Osteoblast (primary cell): ENCODE data around the gene DNLZ. TPM values are rescaled to one million over a fixed set of nuclear protein-coding genes. Genes with fewer than 3 reads are reported as not detected.
"Not testable (repeated sequence)": the region's sequence is repeated elsewhere in the genome, so short reads cannot be mapped to it uniquely, and the experiment has no call there.

Experiments
- DNase-seq: peaks from one replicate; pipeline ENCODE4 v3.0.0; 2011; ENCODE audit warnings: low spot score, mixed read lengths; ENCODE audit not compliant: insufficient read length; ENCODE audit errors: missing footprints
- H2AFZ ChIP-seq: 2 replicates; pipeline ENCODE4 v1.6.0; 2011; ENCODE audit warnings: mild to moderate bottlenecking, low read length
- H3K27ac ChIP-seq: 2 replicates; pipeline ENCODE4 v1.5.1; 2011; ENCODE audit warnings: mild to moderate bottlenecking, low read depth, low read length, moderate library complexity
- H3K27me3 ChIP-seq: 2 replicates; pipeline ENCODE4 v1.6.0; 2012; ENCODE audit warnings: mild to moderate bottlenecking, control low read depth, inconsistent platforms, low read length, moderate library complexity; ENCODE audit not compliant: insufficient read depth
- H3K36me3 ChIP-seq: 2 replicates; pipeline ENCODE4 v1.5.1; 2011; ENCODE audit warnings: mild to moderate bottlenecking, low read length, control low read depth, moderate library complexity; ENCODE audit not compliant: insufficient read depth
- H3K4me1 ChIP-seq: 2 replicates; pipeline ENCODE4 v1.5.1; 2011; ENCODE audit warnings: mild to moderate bottlenecking, low read length, control low read depth, moderate library complexity; ENCODE audit not compliant: insufficient read depth
- H3K4me2 ChIP-seq: 2 replicates; pipeline ENCODE4 v1.6.0; 2011; ENCODE audit warnings: mild to moderate bottlenecking, low read length; ENCODE audit not compliant: insufficient read depth
- H3K4me3 ChIP-seq: fragments of 200-600 bp; sonication (generic); 3 replicates; pipeline ENCODE4 v1.5.1; 2012; ENCODE audit warnings: mild to moderate bottlenecking, low read length, inconsistent platforms; ENCODE audit not compliant: insufficient read depth
- H3K79me2 ChIP-seq: 2 replicates; pipeline ENCODE4 v1.6.0; 2012; ENCODE audit warnings: mild to moderate bottlenecking, low read length, control low read depth, inconsistent platforms; ENCODE audit not compliant: insufficient read depth
- H3K9me3 ChIP-seq: 2 replicates; pipeline ENCODE4 v1.5.1; 2011; ENCODE audit warnings: low read depth, low read length, control low read depth
- H4K20me1 ChIP-seq: 2 replicates; pipeline ENCODE4 v1.6.0; 2012; ENCODE audit warnings: mild to moderate bottlenecking, low read length, control low read depth; ENCODE audit not compliant: insufficient read depth
- total RNA-seq: library from RNA; depleted of rRNA; stranded (reverse); fragments of >200 nt; gene quantifications from 2 replicates; pipeline ENCODE4 v1.2.3, GENCODE V29; 2012
- TF ChIP-seq, protein P1 (sequence below): IDR thresholded peaks from 2 replicates; pipeline ENCODE4 v1.5.1; 2011; ENCODE audit warnings: mild to moderate bottlenecking, low read depth, low read length, moderate library complexity; ENCODE audit errors: extremely low read depth

The DNLZ gene
- total RNA-seq, 1 donor, result 4.3 TPM

GRCh38 chr9:136319244-136319643, 44.3 kb downstream of the DNLZ start:
- not testable (repeated sequence) for H3K27me3 ChIP-seq, H3K4me1 ChIP-seq, DNase-seq, H3K4me2 ChIP-seq, H2AFZ ChIP-seq, H3K36me3 ChIP-seq, H3K4me3 ChIP-seq, H3K27ac ChIP-seq, H4K20me1 ChIP-seq, H3K79me2 ChIP-seq, H3K9me3 ChIP-seq

DNA sequence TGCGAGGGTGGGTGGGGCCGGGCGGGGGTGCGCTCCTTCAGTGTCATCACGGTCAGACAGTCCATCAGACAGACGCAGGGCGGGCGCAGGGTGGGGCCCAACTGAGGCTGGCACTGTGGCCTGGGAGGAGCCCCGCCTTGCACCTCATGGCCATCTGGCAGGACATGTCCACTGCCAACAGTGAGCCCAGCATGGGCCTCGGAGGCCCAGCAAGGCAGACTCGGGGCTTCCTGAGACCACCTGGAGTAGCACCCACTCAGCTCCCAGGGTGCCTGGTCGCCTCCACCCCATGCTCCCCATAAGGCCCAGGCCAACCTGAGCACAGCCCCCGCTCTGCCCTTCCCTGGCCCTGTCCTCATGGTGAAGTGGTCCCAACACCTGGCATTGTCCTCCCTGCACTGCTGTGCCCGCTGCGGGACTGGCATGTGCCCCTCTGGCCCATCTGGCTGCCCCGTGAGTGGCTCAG, 44.7 kb downstream of the DNLZ start:
- H3K4me2 ChIP-seq, result no peak overlapping the region
- H3K4me3 ChIP-seq, result no peak overlapping the region
- H3K27ac ChIP-seq, result no peak overlapping the region
- TF ChIP-seq, protein P1, sequence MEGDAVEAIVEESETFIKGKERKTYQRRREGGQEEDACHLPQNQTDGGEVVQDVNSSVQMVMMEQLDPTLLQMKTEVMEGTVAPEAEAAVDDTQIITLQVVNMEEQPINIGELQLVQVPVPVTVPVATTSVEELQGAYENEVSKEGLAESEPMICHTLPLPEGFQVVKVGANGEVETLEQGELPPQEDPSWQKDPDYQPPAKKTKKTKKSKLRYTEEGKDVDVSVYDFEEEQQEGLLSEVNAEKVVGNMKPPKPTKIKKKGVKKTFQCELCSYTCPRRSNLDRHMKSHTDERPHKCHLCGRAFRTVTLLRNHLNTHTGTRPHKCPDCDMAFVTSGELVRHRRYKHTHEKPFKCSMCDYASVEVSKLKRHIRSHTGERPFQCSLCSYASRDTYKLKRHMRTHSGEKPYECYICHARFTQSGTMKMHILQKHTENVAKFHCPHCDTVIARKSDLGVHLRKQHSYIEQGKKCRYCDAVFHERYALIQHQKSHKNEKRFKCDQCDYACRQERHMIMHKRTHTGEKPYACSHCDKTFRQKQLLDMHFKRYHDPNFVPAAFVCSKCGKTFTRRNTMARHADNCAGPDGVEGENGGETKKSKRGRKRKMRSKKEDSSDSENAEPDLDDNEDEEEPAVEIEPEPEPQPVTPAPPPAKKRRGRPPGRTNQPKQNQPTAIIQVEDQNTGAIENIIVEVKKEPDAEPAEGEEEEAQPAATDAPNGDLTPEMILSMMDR, result no peak
- no peaks in the 10 kb centered on the region for H4K20me1 ChIP-seq
- H2AFZ ChIP-seq, result no peak overlapping the region
- H3K36me3 ChIP-seq, result no peaks in the 10 kb centered on the region
- peaks cover 7% of the 10 kb centered on the region for H3K9me3 ChIP-seq
- H3K4me1 ChIP-seq, result no peaks in the 10 kb centered on the region
- H3K27me3 ChIP-seq, result no peaks in the 10 kb centered on the region
- no peak for DNase-seq
- H3K79me2 ChIP-seq, result no peaks in the 10 kb centered on the region

- TF ChIP-seq, protein P1, result no peak
- no peak for DNase-seq
- no peaks in the 10 kb centered on the region for H4K20me1 ChIP-seq
- no peak overlapping the region for H3K27ac ChIP-seq
- no peaks in the 10 kb centered on the region for H3K27me3 ChIP-seq
- no peak overlapping the region for H2AFZ ChIP-seq
- no peaks in the 10 kb centered on the region for H3K79me2 ChIP-seq
- no peak overlapping the region for H3K4me2 ChIP-seq
- H3K9me3 ChIP-seq, result peaks cover 7% of the 10 kb centered on the region
- H3K36me3 ChIP-seq, result no peaks in the 10 kb centered on the region
- H3K4me1 ChIP-seq, result no peaks in the 10 kb centered on the region
- H3K4me3 ChIP-seq, result no peak overlapping the region
Measured at GRCh38 chr9:136318111-136318775, 45.3 kb downstream of the DNLZ start.

GRCh38 chr9:136317695-136318094, 45.8 kb downstream of the DNLZ start:
- Histone ChIP-seq H3K27me3 (no peaks in the 10 kb centered on the region), H3K4me1 (no peaks in the 10 kb centered on the region), H3K9me3 (peaks cover 7% of the 10 kb centered on the region), H2AFZ (no peak overlapping the region), H3K4me3 (no peak overlapping the region), H3K4me2 (no peak overlapping the region), H4K20me1 (no peaks in the 10 kb centered on the region), H3K36me3 (no peaks in the 10 kb centered on the region), H3K79me2 (no peaks in the 10 kb centered on the region), H3K27ac (no peak overlapping the region)
- TF ChIP-seq, protein P1, result no peak
- no peak for DNase-seq
